ENCODE data around the gene GPANK1.

The GPANK1 gene

GRCh38 chr6:31639449-31639861 lies 25.3 kb downstream of the GPANK1 start:
- DNase-seq (ENCODE audit: low read depth in 2 of 2): no peak

GRCh38 chr6:31639043-31639442 lies 25.8 kb downstream of the GPANK1 start:
- DNase-seq (ENCODE audit: low read depth in 2 of 2): no peak

- no peak for DNase-seq (ENCODE audit: low read depth in 2 of 2)
Measured at GRCh38 chr6:31636698-31637596, 27.9 kb downstream of the GPANK1 start.

GRCh38 chr6:31634969-31635575 lies 29.7 kb downstream of the GPANK1 start:
- DNase-seq (ENCODE audit: low read depth in 2 of 2): no peak

GRCh38 chr6:31634131-31634530 lies 30.7 kb downstream of the GPANK1 start:
- DNase-seq (ENCODE audit: low read depth in 2 of 2): no peak

- DNase-seq (ENCODE audit: low read depth in 2 of 2): no peak
Measured at GRCh38 chr6:31633447-31633846, 31.4 kb downstream of the GPANK1 start.

- DNase-seq (ENCODE audit: low read depth in 2 of 2): no peak
Measured at GRCh38 chr6:31632279-31632946, 32.4 kb downstream of the GPANK1 start.

- DNase-seq (ENCODE audit: low read depth in 2 of 2): no peak
Measured at GRCh38 chr6:31631681-31632278, 33.0 kb downstream of the GPANK1 start.

- DNase-seq (ENCODE audit: low read depth in 2 of 2): no peak
Measured at GRCh38 chr6:31631209-31631608, 33.6 kb downstream of the GPANK1 start.

GRCh38 chr6:31630177-31630934 lies 34.4 kb downstream of the GPANK1 start:
- DNase-seq (ENCODE audit: low read depth in 2 of 2): no peak

GRCh38 chr6:31629014-31629413 lies 35.8 kb downstream of the GPANK1 start:
- DNase-seq (ENCODE audit: low read depth in 2 of 2): no peak

GRCh38 chr6:31627690-31628287 lies 37.0 kb downstream of the GPANK1 start:
- DNase-seq (ENCODE audit: low read depth in 2 of 2): no peak

GRCh38 chr6:31626952-31627351 lies 37.8 kb downstream of the GPANK1 start:
- no peak for DNase-seq (ENCODE audit: low read depth in 2 of 2)

GRCh38 chr6:31624070-31624469 lies 40.7 kb downstream of the GPANK1 start:
- DNase-seq (ENCODE audit: low read depth in 2 of 2): no peak

GRCh38 chr6:31622684-31623091 lies 42.1 kb downstream of the GPANK1 start:
- no peak for DNase-seq (ENCODE audit: low read depth in 2 of 2)

GRCh38 chr6:31621991-31622390 lies 42.8 kb downstream of the GPANK1 start:
- no peak for DNase-seq (ENCODE audit: low read depth in 2 of 2)

- DNase-seq (ENCODE audit: low read depth in 2 of 2): no peak
Measured at GRCh38 chr6:31621320-31621939, 43.4 kb downstream of the GPANK1 start.

GRCh38 chr6:31620586-31621319 lies 44.0 kb downstream of the GPANK1 start, which contains the start of gene PRRC2A:
PRRC2A (plus strand) TSS chr6:31620715; CDS start chr6:31622790, 2,075 bp downstream.
- no peak for DNase-seq (ENCODE audit: low read depth in 2 of 2)

- peak; percentile 96 for DNase-seq (ENCODE audit: low read depth in 2 of 2)
Measured at GRCh38 chr6:31619805-31620585, 44.8 kb downstream of the GPANK1 start.

Data from stimulated activated CD8-positive, alpha-beta memory T cell treated with anti-CD3 and anti-CD28 coated beads, Interleukin-7, amount 100 ng/mL, for 4 hours (primary cell).